OCI-LY7 (cell line): ENCODE measurements around the gene PARVB.

ENCODE experiments used
- CTCF ChIP-seq: fragments of 200-600 bp; sonication (generic); conservative IDR thresholded peaks from 2 replicates; pipeline ENCODE4 v1.5.1; 2014; ENCODE audit warnings: mild to moderate bottlenecking, antibody characterized with exemption, low read length, moderate library complexity, mixed read lengths
- EZH2phosphoT487 ChIP-seq: fragments of 200-600 bp; sonication (generic); IDR thresholded peaks from 2 replicates; pipeline ENCODE4 v1.6.1; 2018; ENCODE audit warnings: low read depth, borderline replicate concordance, mild to moderate bottlenecking, mixed run types, antibody characterized with exemption, low read length, moderate library complexity, mixed read lengths

GRCh38 chr22:44151676-44152075, 127.6 kb downstream of the PARVB start:
- TF ChIP-seq CTCF (no peak), EZH2phosphoT487 (no peak)
